Measurements from ENCODE around the gene PHKG2. TPM values are rescaled to one million over a fixed set of nuclear protein-coding genes. Genes with fewer than 3 reads are reported as not detected.

The PHKG2 gene
- total RNA-seq, 1 experiment from 2014 or later, result 30.9 TPM

DNA sequence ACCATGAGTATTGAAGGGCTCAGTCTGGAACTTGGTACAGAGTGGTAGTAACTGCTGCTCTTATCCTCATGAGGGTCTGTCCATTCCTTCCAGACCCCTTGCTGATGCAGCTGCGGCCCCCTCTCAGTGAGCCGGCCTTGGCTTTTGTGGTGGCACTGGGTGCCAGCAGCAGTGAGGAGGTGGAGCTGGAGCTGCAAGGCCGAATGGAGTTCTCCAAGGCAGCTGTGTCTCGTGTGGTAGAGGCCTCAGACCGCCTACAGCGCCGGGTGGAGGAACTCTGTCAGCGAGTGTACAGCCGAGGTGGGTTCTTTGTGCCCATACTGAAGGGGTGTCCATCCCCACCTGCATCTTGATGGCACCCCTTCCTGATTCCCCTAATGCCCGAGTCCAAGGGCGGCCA lies 15.9 kb downstream of the PHKG2 start:
- ATAC-seq (no peak), DNase-seq (no peak)
- ChIA-PET CTCF (no interaction called here), POLR2A (ENCODE audit: unreplicated experiment) (no interaction called here)
- H3K4me1 ChIP-seq (ENCODE audit: insufficient read depth, low read length), result peaks cover 20% of the 10 kb centered on the region
- H2AFZ ChIP-seq (ENCODE audit: low read length), result no peak overlapping the region
- no peaks in the 10 kb centered on the region for H3K27me3 ChIP-seq (ENCODE audit: low read length)
- peaks cover 21% of the 10 kb centered on the region; the same call in 1 of the 2 replicates for H3K36me3 ChIP-seq (ENCODE audit: low read depth, low read length)
- intact Hi-C loops (cut with micrococcal nuclease), result loop anchor here (5.0 kb wide), 1 partner anchor 107 kb away; the partner anchor contains the start of gene FBRS
- no peaks in the 10 kb centered on the region for H3F3A ChIP-seq (ENCODE audit: low read length, unreplicated experiment)
- H3K27ac ChIP-seq (ENCODE audit: low read length), result no peak overlapping the region
- TF ChIP-seq, protein P1, sequence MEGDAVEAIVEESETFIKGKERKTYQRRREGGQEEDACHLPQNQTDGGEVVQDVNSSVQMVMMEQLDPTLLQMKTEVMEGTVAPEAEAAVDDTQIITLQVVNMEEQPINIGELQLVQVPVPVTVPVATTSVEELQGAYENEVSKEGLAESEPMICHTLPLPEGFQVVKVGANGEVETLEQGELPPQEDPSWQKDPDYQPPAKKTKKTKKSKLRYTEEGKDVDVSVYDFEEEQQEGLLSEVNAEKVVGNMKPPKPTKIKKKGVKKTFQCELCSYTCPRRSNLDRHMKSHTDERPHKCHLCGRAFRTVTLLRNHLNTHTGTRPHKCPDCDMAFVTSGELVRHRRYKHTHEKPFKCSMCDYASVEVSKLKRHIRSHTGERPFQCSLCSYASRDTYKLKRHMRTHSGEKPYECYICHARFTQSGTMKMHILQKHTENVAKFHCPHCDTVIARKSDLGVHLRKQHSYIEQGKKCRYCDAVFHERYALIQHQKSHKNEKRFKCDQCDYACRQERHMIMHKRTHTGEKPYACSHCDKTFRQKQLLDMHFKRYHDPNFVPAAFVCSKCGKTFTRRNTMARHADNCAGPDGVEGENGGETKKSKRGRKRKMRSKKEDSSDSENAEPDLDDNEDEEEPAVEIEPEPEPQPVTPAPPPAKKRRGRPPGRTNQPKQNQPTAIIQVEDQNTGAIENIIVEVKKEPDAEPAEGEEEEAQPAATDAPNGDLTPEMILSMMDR (conservative IDR thresholded peaks at IDR 0.05; ENCODE audit: low read depth, low read length), result no peak
- TF ChIP-seq EZH2phosphoT487 (IDR thresholded peaks at IDR 0.05; ENCODE audit: borderline replicate concordance, low read length) (no peak), EZH2 (IDR thresholded peaks at IDR 0.05; ENCODE audit: low read length, unreplicated experiment) (no peak)
- no peaks in the 10 kb centered on the region for H3K9me3 ChIP-seq (ENCODE audit: low read length)
- no TSS peak for BruUV-seq (replicated peaks)
- peak overlapping the region; percentile 82; the same call in 1 of the 2 replicates for H3K4me3 ChIP-seq (ENCODE audit: low read length)
- H4K20me1 ChIP-seq (ENCODE audit: low read length), result peaks cover 4% of the 10 kb centered on the region; the same call in 1 of the 2 replicates
- H3K9ac ChIP-seq (ENCODE audit: low read length), result no peak overlapping the region
- H3K4me2 ChIP-seq (ENCODE audit: low read length), result peak overlapping the region; percentile 89
- peaks cover 33% of the 10 kb centered on the region for H3K79me2 ChIP-seq (ENCODE audit: low read length)
- no peaks in the 10 kb centered on the region for H3K9me2 ChIP-seq (replicated peaks; ENCODE audit: low read length)

DNA sequence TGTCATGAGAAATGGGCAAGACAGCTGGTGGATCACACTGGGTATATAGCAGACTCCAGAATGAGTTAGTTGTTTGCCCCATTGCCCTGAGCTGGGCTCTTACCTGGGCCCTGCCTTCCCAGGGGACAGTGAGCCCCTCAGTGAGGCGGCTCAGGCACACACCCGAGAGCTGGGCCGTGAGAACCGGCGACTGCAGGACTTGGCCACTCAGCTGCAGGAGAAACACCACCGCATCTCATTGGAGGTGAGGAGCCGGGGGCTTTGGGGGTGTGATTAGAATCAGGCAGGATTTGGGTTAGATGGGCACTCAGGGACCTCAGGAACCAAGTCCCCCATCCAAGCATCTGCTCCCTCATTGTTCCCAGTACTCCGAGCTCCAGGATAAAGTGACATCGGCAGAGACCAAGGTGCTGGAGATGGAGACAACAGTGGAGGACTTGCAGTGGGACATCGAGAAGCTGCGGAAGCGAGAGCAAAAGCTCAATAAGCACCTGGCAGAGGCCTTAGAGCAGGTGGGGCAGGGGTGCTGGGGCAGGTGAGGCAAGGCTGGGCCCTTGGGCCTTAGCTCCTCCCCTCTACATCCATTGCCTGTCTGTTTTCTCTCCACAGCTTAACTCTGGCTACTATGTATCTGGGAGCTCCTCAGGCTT lies 16.7 kb downstream of the PHKG2 start:
- H3K4me2 ChIP-seq (ENCODE audit: low read length), result no peak overlapping the region
- H3K27me3 ChIP-seq (ENCODE audit: low read length), result no peaks in the 10 kb centered on the region
- no peaks in the 10 kb centered on the region for H3F3A ChIP-seq (ENCODE audit: low read length, unreplicated experiment)
- H3K27ac ChIP-seq (ENCODE audit: low read length), result no peak overlapping the region
- H3K9ac ChIP-seq (ENCODE audit: low read length), result no peak overlapping the region
- ATAC-seq (no peak), DNase-seq (no peak)
- H3K79me2 ChIP-seq (ENCODE audit: low read length), result peaks cover 33% of the 10 kb centered on the region
- no peaks in the 10 kb centered on the region for H3K9me3 ChIP-seq (ENCODE audit: low read length)
- H3K9me2 ChIP-seq (replicated peaks; ENCODE audit: low read length), result no peaks in the 10 kb centered on the region
- no peak overlapping the region for H2AFZ ChIP-seq (ENCODE audit: low read length)
- BruUV-seq (replicated peaks), result no TSS peak
- TF ChIP-seq, protein P1 (conservative IDR thresholded peaks at IDR 0.05; ENCODE audit: low read depth, low read length), result no peak
- TF ChIP-seq EZH2 (IDR thresholded peaks at IDR 0.05; ENCODE audit: low read length, unreplicated experiment), result no peak
- no peak for TF ChIP-seq EZH2phosphoT487 (IDR thresholded peaks at IDR 0.05; ENCODE audit: borderline replicate concordance, low read length)
- peaks cover 20% of the 10 kb centered on the region for H3K4me1 ChIP-seq (ENCODE audit: insufficient read depth, low read length)
- peaks cover 21% of the 10 kb centered on the region; the same call in 1 of the 2 replicates for H3K36me3 ChIP-seq (ENCODE audit: low read depth, low read length)
- intact Hi-C loops (cut with micrococcal nuclease), result loop anchor here (5.0 kb wide), 1 partner anchor 108 kb away; the partner anchor contains the start of gene FBRS
- POLR2A ChIA-PET (ENCODE audit: unreplicated experiment), result no interaction called here
- peaks cover 4% of the 10 kb centered on the region; the same call in 1 of the 2 replicates for H4K20me1 ChIP-seq (ENCODE audit: low read length)
- no peak overlapping the region for H3K4me3 ChIP-seq (ENCODE audit: low read length)
- CTCF ChIA-PET, result no interaction called here
